Hematopoietic multipotent progenitor cell treated with erythropoietin and hydrocortisone succinate and interleukin-3 and kit ligand, for 6 days (in vitro differentiated cells): Measurements from ENCODE around the gene BACH2.
A peak's percentile ranks its signal among the peaks of the same experiment; 100 is the strongest.
"Not testable (repeated sequence)": the region's sequence is repeated elsewhere in the genome, so short reads cannot be mapped to it uniquely, and the experiment has no call there.

Experiments
- DNase-seq: peaks from one replicate; pipeline ENCODE4 v3.0.0-alpha.2; 2015

BACH2 gene

GRCh38 chr6:90119618-90120017, 177.0 kb downstream of the BACH2 start:
- no peak for DNase-seq

GRCh38 chr6:90118581-90118980, 178.1 kb downstream of the BACH2 start:
- no peak for DNase-seq

- DNase-seq: no peak
Measured at GRCh38 chr6:90118069-90118468, 178.6 kb downstream of the BACH2 start.

DNA sequence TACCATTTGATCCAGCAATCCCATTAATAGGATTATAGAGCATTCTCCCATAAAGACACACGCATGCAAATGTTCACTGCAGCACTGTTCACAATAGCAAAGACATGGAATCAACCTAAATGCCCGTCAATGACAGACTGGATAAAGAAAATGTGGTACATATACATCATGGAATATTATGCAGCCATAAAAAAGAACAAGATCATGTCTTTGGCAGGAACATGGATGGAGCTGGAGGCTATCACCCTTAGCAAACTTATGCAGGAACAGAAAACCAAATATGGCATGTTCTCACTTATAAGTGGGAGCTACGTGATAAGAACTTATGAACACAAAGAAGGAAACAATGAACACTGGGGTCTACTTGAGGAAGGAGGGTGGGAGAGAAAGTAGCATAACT, 180.5 kb downstream of the BACH2 start:
- DNase-seq: not testable (repeated sequence)

GRCh38 chr6:90113389-90113788, 183.3 kb downstream of the BACH2 start:
- no peak for DNase-seq

- no peak for DNase-seq
Measured at GRCh38 chr6:90111387-90111786, 185.3 kb downstream of the BACH2 start.

DNA sequence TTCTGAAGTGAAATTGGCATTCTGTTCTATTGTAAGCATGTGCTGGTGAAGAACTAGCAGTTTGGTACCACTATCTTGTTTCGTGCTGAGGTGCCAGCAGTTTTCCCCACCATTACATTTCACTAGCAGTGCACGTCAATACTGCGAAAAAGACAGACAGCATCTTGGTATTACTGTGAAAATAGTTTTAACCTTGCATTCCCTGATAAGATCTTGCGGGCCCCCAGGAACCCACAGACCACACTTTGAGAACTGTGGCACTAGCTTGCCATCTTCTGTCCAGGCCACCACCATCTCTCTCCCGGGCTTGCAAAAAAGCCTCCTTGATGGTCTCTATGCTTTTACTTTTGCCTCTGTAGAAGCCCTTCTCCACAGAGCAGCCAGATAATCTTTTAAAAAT, 185.7 kb downstream of the BACH2 start:
- DNase-seq: peak; percentile 58

DNA sequence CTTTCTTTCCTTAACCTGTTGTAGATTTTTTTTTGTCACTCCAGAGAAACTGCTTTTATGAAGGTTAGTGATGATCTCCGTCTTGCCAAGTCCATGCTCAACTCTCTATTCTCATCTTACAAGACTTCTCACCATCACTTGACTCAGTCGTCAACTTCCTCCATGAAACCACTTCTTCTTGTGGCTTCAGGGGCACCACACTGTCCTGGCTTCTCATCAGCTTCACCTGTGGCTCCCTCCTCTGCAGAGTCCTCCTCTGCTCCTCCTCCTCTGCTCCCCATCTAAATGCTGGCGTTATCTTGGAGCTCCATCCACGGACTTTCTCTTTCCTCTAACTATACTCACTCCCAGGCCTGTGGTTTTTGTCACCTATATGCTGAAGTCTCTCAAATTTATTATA, 187.5 kb downstream of the BACH2 start:
- DNase-seq: no peak

- no peak for DNase-seq
Measured at GRCh38 chr6:90107771-90108282, 188.8 kb downstream of the BACH2 start.

- no peak for DNase-seq
Measured at GRCh38 chr6:90107371-90107770, 189.3 kb downstream of the BACH2 start.

GRCh38 chr6:90106449-90106848, 190.2 kb downstream of the BACH2 start:
- DNase-seq: no peak

- peak; percentile 43 for DNase-seq
Measured at GRCh38 chr6:90105506-90106170, 191.0 kb downstream of the BACH2 start.

DNA sequence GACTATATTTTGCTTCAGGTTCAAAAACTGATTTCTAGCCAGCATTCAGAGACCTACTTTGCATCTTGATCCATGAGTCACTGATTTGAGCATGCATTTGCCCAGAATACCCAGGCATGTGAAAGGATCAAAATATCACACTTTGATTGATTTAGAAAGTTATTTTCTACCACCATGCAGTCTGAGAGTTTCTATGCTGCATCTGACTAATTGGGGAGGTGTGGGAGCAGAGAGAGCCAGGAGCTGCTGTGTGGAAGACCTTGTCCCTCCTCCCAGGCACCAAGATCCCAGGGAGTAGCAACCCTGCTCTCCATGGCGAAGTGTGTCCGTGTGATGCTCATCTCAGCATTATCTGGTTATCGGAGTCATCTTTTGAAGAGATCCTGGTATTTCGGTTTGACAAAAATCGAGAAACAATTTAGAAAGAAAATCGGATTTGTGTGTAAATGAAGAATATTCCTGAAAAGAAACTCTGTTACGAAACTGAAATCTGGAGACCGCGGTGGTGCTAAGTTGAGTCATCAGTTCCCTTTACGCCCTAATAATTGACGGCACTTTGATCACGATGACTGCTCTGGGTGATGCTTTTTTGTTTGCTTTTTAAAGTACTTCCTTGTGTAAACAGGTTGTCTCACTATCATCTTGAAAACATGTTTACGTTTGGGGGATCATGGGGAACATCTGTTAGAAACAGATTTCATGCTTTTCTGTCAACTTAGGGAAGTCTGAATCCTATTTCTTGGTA, 193.4 kb downstream of the BACH2 start:
- no peak for DNase-seq

DNA sequence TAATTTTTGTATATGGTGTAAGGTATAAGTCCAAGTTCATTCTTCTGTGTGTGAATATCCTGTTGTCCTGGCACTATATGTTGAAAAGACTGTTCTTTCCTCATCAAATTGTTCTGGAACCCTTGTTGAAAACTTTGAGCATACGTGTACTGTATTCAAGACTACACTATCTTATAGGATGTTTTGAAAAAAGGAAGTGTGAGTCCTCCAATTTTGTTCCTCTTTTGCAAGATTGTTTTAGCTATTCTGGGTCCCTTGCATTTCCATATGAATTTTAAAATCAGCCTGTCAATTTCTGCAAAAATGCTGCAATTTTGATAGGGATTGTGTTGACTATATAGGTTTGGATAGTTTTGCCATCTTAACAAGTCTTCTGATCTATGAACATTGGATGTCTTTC, 195.2 kb downstream of the BACH2 start:
- no peak for DNase-seq

GRCh38 chr6:90100059-90100665, 196.5 kb downstream of the BACH2 start:
- DNase-seq: no peak

DNA sequence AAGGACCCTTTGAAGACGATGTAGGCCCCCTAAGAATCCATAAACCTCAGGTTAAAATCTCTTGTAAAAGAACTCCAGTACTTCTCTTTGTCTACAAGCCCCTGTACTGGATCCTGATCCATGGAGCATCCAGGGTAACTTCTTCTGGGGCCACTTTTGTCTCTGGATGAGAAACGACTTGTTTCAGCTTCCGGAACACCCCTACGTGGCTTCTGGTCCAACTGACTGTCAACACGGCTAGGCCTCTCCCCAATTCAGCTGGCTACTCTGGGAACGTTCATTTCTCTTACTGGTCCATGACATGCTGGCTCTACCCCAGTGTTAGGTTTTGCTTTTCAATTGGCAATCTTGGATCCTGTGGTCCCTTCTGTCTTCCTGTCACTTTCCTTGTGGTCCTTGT, 198.0 kb downstream of the BACH2 start:
- no peak for DNase-seq

- peak; percentile 64 for DNase-seq
Measured at GRCh38 chr6:90098001-90098531, 198.6 kb downstream of the BACH2 start.

DNA sequence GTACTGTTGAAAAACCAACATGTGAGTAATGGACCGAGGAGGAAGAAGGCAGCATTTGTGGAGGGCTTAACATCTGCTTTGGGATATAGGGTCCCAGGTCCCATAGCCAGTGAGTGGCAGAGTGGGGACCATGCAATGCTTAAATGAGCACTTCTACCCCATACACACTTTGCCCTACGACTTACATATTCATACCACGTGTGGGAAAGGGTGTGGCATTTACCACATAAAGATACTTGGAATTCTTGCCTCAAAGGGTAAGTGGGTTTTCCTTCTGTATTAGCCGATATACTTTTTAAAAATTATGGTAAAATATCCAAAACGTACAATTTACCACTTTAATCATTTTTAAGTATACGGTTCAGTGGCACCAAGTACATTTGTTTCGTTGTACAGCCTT, 199.3 kb downstream of the BACH2 start:
- DNase-seq: no peak

DNA sequence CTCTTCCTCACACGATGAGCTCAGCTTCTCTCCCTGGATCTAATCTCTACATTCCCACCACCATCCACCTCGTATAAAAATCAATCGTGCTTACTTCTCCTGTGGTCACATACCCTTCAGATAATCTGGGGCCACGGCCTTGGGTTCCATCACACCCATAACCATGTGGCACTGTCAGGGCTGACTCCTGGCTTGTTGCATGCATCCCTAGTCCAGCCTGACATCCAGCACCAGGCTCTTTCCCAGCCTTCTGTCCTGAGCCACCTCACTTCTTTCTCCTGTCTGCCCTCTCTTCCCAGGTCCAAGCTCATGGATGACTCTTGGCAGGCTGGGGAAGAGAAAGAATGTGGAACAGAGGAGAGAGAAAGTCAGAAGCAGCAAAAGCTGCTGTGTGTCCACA, 199.8 kb downstream of the BACH2 start:
- DNase-seq: no peak

DNA sequence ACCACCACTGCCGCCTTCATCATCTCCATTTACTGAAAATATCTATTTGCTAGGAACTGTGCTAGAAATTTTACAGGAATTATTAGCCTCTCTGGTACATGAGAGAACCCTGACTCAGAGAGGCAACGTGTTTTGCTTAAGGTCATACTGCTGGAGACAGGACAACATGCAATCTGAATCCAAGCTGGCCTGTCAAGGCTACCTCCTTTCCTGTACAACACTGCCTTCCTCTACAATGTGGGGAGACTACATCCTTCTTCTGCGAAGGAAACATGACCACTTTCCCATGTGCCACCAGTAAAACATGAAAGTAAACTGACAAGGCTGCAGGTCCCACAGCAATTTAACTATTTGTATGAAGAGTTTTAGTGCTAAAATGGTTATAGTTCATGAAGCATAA, 200.9 kb downstream of the BACH2 start:
- no peak for DNase-seq

GRCh38 chr6:90095145-90095544, 201.5 kb downstream of the BACH2 start:
- DNase-seq: no peak

GRCh38 chr6:90093558-90094073, 203.0 kb downstream of the BACH2 start:
- no peak for DNase-seq

GRCh38 chr6:90090866-90091265, 205.8 kb downstream of the BACH2 start:
- no peak for DNase-seq

DNA sequence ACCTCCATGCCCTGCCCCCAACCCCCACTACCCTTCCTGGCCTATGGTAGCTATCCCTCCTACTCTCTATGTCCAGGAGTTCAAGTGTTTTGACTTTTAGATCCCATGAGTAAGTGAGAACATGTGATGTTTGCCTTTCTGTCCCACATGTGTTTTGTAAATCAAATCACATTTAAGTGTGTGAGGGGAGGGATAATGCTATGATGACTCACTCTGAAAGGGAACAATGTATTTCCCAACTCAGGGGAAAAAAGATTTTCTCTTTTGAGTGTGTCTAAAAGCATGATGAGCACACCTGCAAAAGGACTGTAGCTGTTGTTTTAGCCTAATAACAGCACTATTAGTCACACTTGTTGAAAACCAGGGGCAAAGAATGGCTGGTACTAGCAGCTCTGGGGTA, 208.6 kb downstream of the BACH2 start:
- no peak for DNase-seq
